Stimulated activated CD8-positive, alpha-beta memory T cell treated with anti-CD3 and anti-CD28 coated beads, Interleukin-15, amount 100 ng/mL, for 1 hour (primary cell): Measurements from ENCODE around the gene USP12.

Experiments
- DNase-seq: peaks from one replicate; pipeline ENCODE4 v3.0.0-alpha.2; 2020; ENCODE audit warnings: low read depth

The USP12 gene

GRCh38 chr13:27183561-27184147 is 12.0 kb upstream of the USP12 start:
- no peak for DNase-seq

GRCh38 chr13:27182844-27183497 is 11.4 kb upstream of the USP12 start:
- no peak for DNase-seq

DNA sequence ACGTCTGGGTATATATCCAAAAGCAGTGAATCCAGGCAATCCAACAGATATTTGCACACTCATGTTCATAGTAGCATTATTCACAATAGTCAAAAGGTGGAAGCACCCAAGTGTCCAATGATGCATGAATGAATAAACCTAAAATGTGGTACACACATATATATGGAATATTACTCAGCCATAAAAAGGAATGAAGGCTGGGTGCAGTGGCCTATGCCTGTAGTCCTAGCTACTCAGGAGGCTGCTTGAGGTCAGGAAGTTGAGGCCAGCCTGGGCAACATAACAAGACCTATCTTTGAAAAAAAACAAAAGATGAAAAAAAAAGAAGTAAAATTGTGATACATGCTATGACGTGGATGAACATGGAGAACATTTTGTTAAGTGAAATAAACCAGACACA is 10.4 kb upstream of the USP12 start:
- no peak for DNase-seq

DNA sequence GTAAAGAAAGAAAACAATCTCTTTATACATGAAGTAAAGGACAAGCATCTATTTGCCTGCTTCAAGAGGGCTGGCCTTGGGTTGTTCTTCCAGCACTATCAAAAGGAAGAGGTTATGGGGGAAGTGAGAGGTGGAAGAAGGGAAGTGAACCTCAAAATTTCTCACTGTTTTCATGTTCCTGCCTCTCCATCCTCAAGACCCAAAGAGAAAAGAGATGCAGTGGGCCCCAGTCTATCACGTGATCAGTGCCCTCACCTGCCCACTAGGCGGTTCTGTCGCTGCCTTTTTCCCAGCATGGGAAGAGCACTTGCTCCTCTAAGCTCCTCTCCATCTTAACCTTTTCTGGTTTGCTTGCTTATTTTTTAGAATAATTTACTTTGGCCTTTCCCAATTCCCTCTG is 6.2 kb upstream of the USP12 start:
- no peak for DNase-seq

DNA sequence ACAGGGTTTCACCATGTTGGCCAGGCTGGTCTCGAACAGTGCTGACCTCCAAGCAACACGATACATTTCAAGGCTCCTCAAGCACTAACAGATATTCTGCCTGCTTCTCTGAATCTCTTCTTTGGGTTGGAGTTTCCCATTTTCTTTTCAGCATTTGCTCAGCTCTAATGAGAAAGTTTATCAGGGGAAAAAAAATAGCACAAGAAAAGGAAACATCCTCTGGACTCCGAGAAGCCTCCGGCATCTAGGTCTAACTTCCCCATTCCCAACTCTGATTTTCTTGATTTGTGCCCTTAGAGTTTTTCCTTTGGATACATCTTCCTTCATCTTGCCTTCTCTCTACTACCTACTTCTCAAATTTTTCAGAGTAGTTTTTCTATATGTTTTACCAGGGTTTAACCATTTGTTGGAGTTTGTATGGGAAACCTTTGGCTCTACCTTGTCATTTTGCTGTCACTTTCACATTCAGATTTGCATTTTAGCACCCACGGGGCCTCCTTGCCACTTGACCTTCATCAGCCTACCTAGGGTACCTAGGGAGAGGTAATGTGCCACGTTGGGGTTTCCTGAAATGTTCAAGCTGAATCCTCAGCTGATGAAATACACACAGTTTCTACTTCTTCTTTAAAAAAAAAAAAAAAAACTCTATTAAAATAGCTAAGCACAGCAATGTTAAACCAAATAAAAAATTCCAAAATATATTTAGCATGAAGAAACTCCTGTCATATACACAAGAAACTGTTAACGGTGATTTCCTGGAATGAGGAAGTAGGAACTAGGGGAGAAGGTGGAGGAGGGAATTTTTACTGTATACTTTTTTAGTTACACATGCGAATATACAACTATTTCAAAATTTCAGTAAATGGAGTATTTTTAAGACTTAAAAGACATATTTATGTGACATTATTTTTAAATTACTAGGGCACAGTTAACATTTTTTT is 5.1 kb upstream of the USP12 start:
- no peak for DNase-seq

DNA sequence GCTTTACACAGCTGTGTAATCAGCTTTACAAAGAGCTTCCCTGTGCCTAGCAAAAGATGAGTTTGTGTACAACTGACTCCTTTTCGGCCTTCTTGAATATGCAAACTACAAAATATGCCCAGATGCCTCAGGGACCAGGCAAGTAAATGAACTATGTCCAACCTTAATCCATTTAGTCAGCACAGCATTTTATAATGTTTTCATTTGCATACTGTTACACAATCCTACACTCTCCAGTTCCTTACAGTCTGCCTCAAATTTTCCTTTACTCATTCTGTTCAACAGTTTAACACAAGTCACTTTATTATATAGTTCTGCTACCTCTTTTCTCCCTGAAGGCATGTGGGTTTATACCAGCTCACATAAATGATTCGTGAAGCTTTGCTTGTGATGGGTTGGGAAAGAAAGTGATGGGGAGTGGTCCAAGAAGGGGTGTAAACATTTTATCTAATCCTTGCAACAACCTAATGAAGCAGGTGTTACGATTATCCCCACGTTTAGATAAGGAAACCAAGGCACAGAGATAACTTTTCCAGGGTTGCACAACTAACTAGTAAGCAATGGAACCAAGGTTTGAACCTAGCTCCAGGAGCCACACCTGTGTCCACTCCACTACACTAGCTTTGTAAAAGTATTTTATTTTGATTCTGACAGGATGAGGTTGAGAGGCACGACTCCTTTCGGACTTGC is 3.3 kb upstream of the USP12 start:
- DNase-seq, result no peak

- DNase-seq, result no peak
Measured at GRCh38 chr13:27172495-27172842, 858 bp upstream of the USP12 start.

GRCh38 chr13:27171827-27172494 is 350 bp upstream of the USP12 start:
- peak; percentile 78 for DNase-seq

DNA sequence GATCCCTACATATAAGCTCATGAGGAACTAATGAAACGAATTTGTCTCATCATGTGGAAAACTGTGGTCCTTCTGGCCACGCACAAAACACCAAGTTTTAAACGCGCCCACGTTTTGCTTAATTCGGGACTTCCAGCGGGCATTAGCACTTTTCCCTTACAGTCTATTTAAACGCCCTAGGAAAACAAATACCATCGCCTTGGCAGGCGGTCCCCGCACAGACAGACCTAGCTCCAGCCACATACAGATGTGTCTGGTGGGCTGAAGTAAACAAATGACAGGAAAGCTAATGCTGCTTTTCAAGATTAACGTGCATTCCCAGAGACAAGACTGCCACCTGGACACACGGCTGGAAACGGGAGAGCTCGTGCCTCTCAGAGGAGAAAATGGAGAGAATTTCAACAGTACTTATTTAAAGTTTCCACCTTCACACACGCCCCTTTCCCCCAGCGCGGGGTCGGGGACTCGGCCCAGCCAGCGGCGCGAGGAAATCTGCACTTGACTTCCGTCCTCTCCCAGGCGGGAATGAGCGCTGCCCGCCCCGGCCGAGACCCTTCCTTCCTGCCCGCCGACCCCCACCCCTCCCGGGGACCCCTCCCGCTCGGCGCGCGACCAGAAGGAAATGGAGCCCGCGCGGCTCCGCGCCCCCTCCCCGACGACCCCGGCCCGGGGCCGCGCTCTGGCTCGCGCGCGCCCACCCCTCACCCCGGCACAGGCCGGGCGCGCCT is 931 bp downstream of the USP12 start:
- DNase-seq, result no peak

- no peak for DNase-seq
Measured at GRCh38 chr13:27170221-27170515, 1.4 kb downstream of the USP12 start.

- no peak for DNase-seq
Measured at GRCh38 chr13:27168906-27169657, 2.5 kb downstream of the USP12 start.

DNA sequence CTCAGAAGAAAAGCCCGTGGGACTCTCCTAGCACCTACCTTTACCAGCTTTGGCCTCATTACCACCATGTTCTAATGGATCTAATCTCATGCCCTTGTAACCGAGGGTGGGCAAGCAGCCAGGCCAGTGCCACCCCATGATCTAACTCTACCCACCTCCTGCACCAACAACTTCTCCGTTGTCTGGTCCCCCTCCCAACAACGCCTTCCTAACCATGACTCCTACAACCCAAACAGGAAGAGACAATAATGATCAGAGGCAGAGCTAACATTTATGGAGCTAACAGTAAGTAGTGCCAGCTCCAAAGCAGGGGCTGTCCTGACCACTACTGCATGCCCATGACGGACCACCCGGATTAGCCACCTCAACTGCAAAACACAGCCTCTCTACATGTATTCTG is 3.5 kb downstream of the USP12 start:
- DNase-seq, result no peak

GRCh38 chr13:27166313-27166712 is 5.3 kb downstream of the USP12 start:
- DNase-seq, result no peak

GRCh38 chr13:27161980-27162379 is 9.6 kb downstream of the USP12 start:
- DNase-seq, result no peak

DNA sequence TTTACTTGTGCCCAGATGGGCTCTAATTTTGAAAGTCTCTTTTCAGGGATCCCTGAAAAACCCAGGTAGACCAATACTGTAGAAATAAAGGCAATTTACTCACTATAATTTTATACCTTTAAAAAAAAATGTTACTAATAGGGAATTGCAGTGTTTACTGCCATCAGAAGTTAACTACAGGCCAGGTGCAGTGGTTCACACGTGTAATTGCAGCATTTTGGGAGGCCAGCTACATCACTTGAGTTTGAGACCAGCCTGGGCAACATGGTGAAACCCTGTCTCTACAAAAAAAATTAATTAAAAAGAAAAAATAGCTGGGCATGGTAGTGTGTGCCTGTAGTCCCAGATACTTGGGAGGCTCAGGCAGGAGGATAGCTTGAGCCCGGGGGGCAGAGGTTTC is 10.2 kb downstream of the USP12 start:
- no peak for DNase-seq

DNA sequence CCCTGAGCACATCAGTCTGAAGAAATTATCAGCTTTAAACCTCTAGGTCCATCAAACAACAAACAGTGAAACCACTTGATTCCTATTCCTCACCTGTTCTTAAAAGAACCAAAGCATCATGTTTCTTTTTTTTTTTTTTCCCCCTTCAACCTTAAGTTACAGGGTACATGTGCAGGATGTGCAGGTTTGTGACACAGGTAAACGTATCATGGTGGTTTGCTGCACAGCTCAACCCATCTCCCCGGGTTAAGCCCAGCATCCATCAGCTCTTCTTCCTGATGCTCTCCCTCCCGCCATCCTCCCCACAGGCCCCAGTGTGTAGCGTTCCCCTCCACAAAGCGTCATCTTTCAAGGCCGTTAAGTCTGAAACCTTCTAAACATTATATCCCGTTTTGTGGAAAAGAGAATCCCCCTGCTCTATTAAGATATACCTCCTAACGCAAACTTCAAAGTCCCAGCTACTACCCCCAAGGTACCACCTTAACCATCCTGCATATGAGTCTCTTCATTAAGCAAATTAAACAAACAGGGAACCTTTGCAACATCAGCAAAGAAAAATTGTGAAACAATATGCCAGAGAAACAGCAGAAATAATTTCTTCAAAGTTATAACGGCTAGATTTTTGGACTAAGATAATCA is 10.8 kb downstream of the USP12 start:
- DNase-seq, result no peak

DNA sequence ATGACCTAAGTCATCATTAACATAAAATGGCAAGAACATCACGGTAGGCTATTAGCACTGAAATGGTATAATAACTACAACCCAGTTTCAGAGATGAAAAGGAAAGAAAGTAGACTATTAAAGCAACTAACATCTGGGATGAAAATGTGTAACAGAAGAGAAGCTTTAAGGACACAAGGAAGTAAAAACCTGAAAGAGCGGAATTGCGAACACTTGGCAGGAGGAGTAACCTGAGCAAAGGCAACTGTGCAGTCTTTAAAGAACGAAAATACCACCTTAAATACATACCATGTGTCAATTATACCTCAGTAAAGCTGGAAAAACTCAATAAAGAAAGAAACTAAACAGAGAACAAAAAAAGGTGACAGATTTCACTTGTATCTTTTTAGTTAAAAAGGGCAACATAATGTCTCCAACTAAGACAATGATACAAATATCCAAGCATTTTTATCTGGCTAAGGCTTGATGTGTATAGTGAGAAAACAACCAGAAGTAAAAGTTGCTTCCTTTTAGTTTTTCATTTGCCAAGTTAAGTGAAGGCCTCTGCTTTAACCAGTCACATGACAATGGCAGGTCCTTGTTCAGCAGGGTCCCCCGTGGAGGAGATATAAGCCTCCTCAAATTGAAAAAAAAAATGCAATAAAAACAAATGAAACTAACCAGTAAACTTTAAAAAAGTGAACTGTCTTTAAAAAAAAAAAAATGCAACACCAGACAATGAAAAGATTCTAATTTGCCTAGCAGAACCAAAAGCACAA is 11.6 kb downstream of the USP12 start:
- no peak for DNase-seq

DNA sequence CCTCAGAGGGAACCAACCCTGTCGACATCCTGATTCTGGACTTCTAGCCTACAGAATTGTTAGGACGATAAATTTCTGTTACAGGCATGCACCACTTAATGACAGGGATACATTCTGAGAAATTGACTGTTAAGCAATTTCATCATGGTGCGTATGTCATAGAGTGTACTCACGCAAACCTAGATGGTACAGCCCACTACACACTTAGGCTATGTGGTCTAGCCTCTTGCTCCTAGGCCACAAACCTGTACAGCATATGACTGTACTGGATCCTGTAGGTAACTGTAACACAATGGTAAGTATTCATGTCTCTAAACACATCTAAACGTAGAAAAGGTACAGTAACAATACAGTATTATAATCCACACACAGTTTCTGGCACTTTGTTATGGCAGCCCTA is 13.3 kb downstream of the USP12 start:
- no peak for DNase-seq

DNA sequence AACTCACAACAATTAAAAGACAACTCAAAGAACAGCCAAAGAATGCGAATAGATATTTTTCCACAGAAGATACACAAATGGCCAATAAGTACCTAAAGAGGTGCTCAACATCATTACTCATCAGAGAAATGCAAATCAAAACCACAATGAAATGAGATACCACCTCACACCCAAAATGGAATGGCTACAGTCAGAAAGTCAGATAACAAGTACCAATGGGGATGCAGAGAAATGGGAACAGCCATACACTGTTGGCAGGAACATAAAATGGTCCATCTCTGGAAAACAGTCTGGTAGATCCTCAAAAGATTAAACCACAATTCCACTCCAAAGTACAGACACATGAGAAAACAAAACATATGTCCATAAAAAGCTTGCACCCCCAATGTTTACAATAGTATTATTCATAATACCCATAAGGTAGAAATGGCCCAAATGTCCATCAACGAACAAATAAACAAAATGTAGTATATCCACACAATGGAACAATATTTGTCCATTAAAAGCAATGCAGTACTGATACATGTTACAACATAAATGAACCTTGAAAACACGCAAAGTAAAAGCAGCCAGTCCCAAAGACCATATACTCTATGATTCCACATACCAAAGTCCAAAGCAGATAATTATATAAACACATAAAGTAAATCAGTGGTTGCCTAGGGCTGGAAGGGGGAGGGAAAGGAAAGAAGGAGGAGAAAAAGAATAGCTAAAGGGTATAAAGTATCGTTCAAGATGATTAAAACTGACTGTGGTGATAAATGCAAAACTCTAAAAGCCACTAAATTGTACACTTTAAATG is 19.6 kb downstream of the USP12 start:
- no peak for DNase-seq
